H1 (cell line): Measurements from ENCODE around the gene R3HDM2. TPM values are rescaled to one million over a fixed set of nuclear protein-coding genes. Genes with fewer than 3 reads are reported as not detected.

Experiments used
- ASH2L ChIP-seq: fragments of 200-600, 300-600 bp; sonication (generic); IDR thresholded peaks from one replicate; pipeline ENCODE4 v1.7.1; 2017; ENCODE audit warnings: low read length
- CHD2 ChIP-seq: IDR thresholded peaks from 2 replicates; pipeline ENCODE4 v1.6.1; 2012; ENCODE audit warnings: low read length, improper control_type of control experiment
- CREB1 ChIP-seq: IDR thresholded peaks from 2 replicates; pipeline ENCODE4 v1.6.1; 2012; ENCODE audit warnings: inconsistent platforms
- EP300 ChIP-seq, 2 experiments: IDR thresholded peaks; 1 replicate in 1 of 2; 2 replicates in 1 of 2; pipeline ENCODE4 v1.6.1; 2011 to 2012; ENCODE audit warnings: low read depth in 2 of 2, low read length in 2 of 2, mild to moderate bottlenecking in 2 of 2, borderline replicate concordance in 1 of 2, inconsistent platforms in 1 of 2, moderate library complexity in 1 of 2
- EZH2 ChIP-seq: fragments of 200-600 bp; sonication (generic); IDR thresholded peaks from 2 replicates; pipeline ENCODE4 v1.7.1; 2012; ENCODE audit warnings: low read depth, mild to moderate bottlenecking, moderate library complexity, low read length, inconsistent platforms; ENCODE audit not compliant: severe bottlenecking
- GTF2F1 ChIP-seq: IDR thresholded peaks from 2 replicates; pipeline ENCODE4 v1.6.1; 2012; ENCODE audit warnings: low read depth, low read length, improper control_type of control experiment, borderline replicate concordance
- HDAC2 ChIP-seq, 2 experiments: fragments of 300-600 bp in 1 of 2; sonication (generic) in 1 of 2; IDR thresholded peaks; 2 replicates each; pipeline ENCODE4 v1.6.1; 2011 to 2012; ENCODE audit warnings: low read depth in 2 of 2, low read length in 2 of 2, mild to moderate bottlenecking in 2 of 2, moderate library complexity in 2 of 2, borderline replicate concordance in 1 of 2, inconsistent platforms in 1 of 2
- HDAC6 ChIP-seq: IDR thresholded peaks from one replicate; pipeline ENCODE4 v1.7.1; 2012; ENCODE audit warnings: low read depth, mild to moderate bottlenecking, inconsistent platforms, low read length, moderate library complexity
- JUN ChIP-seq: IDR thresholded peaks from 2 replicates; pipeline ENCODE4 v1.6.1; 2011; ENCODE audit warnings: low read depth, mild to moderate bottlenecking, improper control_type of control experiment, low read length
- JUND ChIP-seq: IDR thresholded peaks from 2 replicates; pipeline ENCODE4 v1.6.1; 2011; ENCODE audit warnings: mild to moderate bottlenecking, improper control_type of control experiment, low read length
- MAFK ChIP-seq: IDR thresholded peaks from 2 replicates; pipeline ENCODE4 v1.6.1; 2012; ENCODE audit warnings: low read depth, mild to moderate bottlenecking, improper control_type of control experiment, low read length
- POU5F1 ChIP-seq: IDR thresholded peaks from 2 replicates; pipeline ENCODE4 v1.6.1; 2011; ENCODE audit warnings: low read depth, mild to moderate bottlenecking, low read length, moderate library complexity
- RAD21 ChIP-seq, 2 experiments: IDR thresholded peaks in 1 of 2; conservative IDR thresholded peaks in 1 of 2; 2 replicates each; pipeline ENCODE4 v1.6.1; 2011; ENCODE audit warnings: low read depth in 2 of 2, low read length in 2 of 2, improper control_type of control experiment in 1 of 2, inconsistent platforms in 1 of 2, mild to moderate bottlenecking in 1 of 2, moderate library complexity in 1 of 2
- RBBP5 ChIP-seq: IDR thresholded peaks from 2 replicates; pipeline ENCODE4 v1.7.1; 2012; ENCODE audit warnings: low read depth, mild to moderate bottlenecking, inconsistent platforms, low read length, moderate library complexity, borderline replicate concordance
- RXRA ChIP-seq: IDR thresholded peaks from 2 replicates; pipeline ENCODE4 v1.6.1; 2011; ENCODE audit warnings: low read depth, mild to moderate bottlenecking, low read length, moderate library complexity; ENCODE audit not compliant: insufficient read depth
- SP1 ChIP-seq: IDR thresholded peaks from 2 replicates; pipeline ENCODE4 v1.6.1; 2011; ENCODE audit warnings: low read depth, low read length
- SRF ChIP-seq: IDR thresholded peaks from 2 replicates; pipeline ENCODE4 v1.6.1; 2011; ENCODE audit warnings: mild to moderate bottlenecking, low read depth, low read length, moderate library complexity
- SUZ12 ChIP-seq: fragments of 200-600 bp; sonication (generic); IDR thresholded peaks from 2 replicates; pipeline ENCODE4 v1.6.1; 2012; ENCODE audit warnings: mild to moderate bottlenecking, inconsistent platforms, low read length, moderate library complexity, mixed read lengths
- TAF7 ChIP-seq: optimal IDR thresholded peaks from 2 replicates; pipeline ENCODE3; 2011; ENCODE audit warnings: low read depth, mild to moderate bottlenecking, inconsistent platforms, low read length, moderate library complexity, borderline replicate concordance
- TBP ChIP-seq: IDR thresholded peaks from 2 replicates; pipeline ENCODE4 v1.6.1; 2011; ENCODE audit warnings: low read depth, low read length, improper control_type of control experiment
- polyA plus RNA-seq, 7 experiments: library from polyadenylated mRNA; depleted of rRNA in 3 of 7; stranded (reverse) in 5 of 7; unstranded in 2 of 7; fragments of >200 nt in 5 of 7; fragments of 200-250 nt in 2 of 7; gene quantifications; 1 replicate in 5 of 7; 2 replicates in 1 of 7; 4 replicates in 1 of 7; pipeline versions ENCODE4 v1.2.1 to v1.2.3, GENCODE V29; 2011 to 2013; ENCODE audit warnings: missing spikeins in 2 of 7, mixed read lengths in 2 of 7
- total RNA-seq: library from RNA; stranded (reverse); fragmentation: NEBNext Ultra II Directional; extraction: Animal tissue kit (Norgen Biotek cat#: 25700); gene quantifications from 2 replicates; pipeline ENCODE4 v1.2.1, GENCODE V29; 2021
- TF ChIP-seq, protein P1 (sequence below): IDR thresholded peaks from 2 replicates; pipeline ENCODE4 v1.6.1; 2012; ENCODE audit warnings: inconsistent platforms
- TF ChIP-seq, protein P2 (sequence below): IDR thresholded peaks from 2 replicates; pipeline ENCODE4 v1.6.1; 2012; ENCODE audit warnings: inconsistent platforms

Gene R3HDM2
- total and polyA plus RNA-seq, 2 of the 8 experiments (the other 6 are each of a cell fraction or from before 2014, with no cell fraction given): 25.6 to 27.0 TPM

DNA sequence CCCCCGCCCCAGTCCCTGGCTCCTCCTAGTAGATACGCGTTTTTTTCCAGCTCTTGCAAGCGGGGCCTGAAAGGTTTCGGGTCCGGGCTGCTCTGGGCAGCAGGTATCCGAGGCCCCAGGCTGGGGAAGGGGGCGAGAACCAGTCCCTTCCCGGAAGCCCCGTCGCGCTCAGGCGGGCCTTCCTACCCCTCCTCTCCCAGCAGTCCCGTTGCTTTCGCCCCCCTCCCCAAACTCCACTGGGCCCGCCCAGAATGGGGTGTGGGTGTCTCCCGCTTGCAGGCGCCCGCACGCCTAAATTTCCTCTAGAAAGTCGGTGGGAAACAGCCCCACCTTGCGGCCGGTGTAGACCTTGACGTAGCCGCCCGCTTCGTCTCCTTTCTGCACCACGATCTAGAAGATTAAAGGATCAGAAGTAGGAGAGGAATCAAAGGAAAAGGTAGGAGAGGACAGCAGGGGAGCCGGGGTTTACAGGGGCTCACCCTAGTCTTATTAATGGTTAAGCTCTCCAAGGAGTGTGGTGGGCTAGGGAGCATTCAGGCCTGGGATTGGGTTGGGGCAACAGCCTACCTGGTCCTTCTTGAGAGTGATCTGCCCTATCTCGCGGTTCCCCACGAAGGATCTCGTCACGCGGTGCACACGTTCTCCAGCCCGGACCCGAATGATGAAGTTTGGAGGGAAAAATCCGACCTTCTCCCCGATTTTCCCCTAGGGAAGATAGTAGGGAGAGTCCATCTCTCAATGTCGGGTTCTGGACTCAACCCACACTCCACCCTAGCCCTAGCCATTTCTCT, 187.1 kb downstream of the R3HDM2 start (continued):
- peak; percentile 24 for TF ChIP-seq TAF7
- TF ChIP-seq GTF2F1: 0 out of 2 replicates have a peak, but pooled peaks have one; percentile 1
- no peak for TF ChIP-seq JUN
- TF ChIP-seq RBBP5: no peak
- peak in 1 of 2 experiments; percentile 68; a peak in 1 of 3 replicates for TF ChIP-seq EP300 (IDR thresholded peaks at IDR 0.05; ENCODE audit: borderline replicate concordance in 1 of 2, low read depth in 2 of 2, low read length in 2 of 2)
- TF ChIP-seq ASH2L: no peak
- peak; percentile 63 to 70 for TF ChIP-seq RAD21 (IDR thresholded peaks at IDR 0.05 in 1 of 2, conservative IDR thresholded peaks at IDR 0.05 in 1 of 2; ENCODE audit: low read depth in 2 of 2, low read length in 2 of 2)
- no peak for TF ChIP-seq JUND
- TF ChIP-seq CREB1: peak; percentile 87
- TF ChIP-seq, protein P1, sequence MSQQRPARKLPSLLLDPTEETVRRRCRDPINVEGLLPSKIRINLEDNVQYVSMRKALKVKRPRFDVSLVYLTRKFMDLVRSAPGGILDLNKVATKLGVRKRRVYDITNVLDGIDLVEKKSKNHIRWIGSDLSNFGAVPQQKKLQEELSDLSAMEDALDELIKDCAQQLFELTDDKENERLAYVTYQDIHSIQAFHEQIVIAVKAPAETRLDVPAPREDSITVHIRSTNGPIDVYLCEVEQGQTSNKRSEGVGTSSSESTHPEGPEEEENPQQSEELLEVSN: no peak
- TF ChIP-seq MAFK: no peak
- TF ChIP-seq SP1: 0 out of 2 replicates have a peak, but pooled peaks have one; percentile 50
- TF ChIP-seq TBP: no peak
- TF ChIP-seq CHD2: no peak
- no peak for TF ChIP-seq EZH2
- no peak for TF ChIP-seq SUZ12
- TF ChIP-seq, protein P2, sequence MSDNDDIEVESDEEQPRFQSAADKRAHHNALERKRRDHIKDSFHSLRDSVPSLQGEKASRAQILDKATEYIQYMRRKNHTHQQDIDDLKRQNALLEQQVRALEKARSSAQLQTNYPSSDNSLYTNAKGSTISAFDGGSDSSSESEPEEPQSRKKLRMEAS: no peak; the same call in 1 of the 2 replicates
- TF ChIP-seq SRF: no peak
- no peak for TF ChIP-seq POU5F1
- TF ChIP-seq HDAC6: no peak
- TF ChIP-seq RXRA: no peak
- TF ChIP-seq HDAC2 (IDR thresholded peaks at IDR 0.05; ENCODE audit: borderline replicate concordance in 1 of 2, low read depth in 2 of 2, low read length in 2 of 2): no peak
